ENCODE results near the gene TBC1D13. TPM values are rescaled to one million over a fixed set of nuclear protein-coding genes. Genes with fewer than 3 reads are reported as not detected.
"Not testable (repeated sequence)": the region's sequence is repeated elsewhere in the genome, so short reads cannot be mapped to it uniquely, and the experiment has no call there.

TBC1D13 gene
- total RNA-seq, 3 donors from 2014 or later = 23.7 to 26.9 (median 24.6) TPM

DNA sequence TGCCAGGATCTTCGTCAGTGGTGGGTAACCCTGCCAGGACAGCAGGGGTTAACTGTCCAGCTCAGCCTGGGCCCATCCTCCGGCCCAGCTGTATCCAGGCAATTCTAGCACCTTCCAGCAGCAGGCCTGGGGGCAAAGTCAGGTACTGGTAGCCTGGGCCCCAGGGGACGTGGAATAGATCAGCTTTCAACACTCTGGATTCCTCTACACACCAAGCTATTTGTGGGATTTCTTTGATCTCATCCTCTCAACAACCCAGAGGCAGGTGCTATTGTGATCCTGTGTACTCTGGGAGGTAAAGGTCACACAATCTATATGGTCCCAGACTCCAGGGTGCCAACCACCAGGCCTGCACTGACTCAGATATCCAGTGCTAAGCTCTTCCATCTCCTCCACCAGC, 51.3 kb downstream of the TBC1D13 start:
- no peaks in the 10 kb centered on the region for H3K9me3 Mint-ChIP-seq
- ATAC-seq = no peak
- H3K27me3 Mint-ChIP-seq (ENCODE audit: low read depth) = no peaks in the 10 kb centered on the region
- no peak for DNase-seq
- H3K36me3 Mint-ChIP-seq (ENCODE audit: insufficient read depth) = peaks cover 13% of the 10 kb centered on the region
- no peak overlapping the region for H3K4me3 Mint-ChIP-seq
- H3K4me1 Mint-ChIP-seq (ENCODE audit: low read depth) = no peaks in the 10 kb centered on the region

DNA sequence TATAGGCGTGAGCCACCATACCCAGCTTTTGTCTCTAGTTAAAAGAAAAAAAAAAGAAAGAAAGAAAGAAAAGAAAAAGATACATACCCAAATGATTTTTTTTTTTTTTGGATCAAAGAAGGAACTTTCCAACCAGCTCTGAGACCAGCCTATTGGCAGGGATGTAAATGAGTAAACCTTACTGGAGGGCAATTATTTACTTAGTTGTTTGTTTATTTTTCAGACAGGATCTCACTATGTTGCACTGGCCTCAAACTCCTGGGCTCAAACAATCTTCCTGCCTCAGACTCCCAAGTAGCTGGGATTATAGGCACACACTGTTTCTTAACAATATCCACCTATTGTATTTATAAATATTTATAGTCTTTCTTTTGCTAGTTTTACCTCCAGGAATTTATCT, 53.5 kb downstream of the TBC1D13 start:
- no peak for ATAC-seq
- Mint-ChIP-seq H3K4me1 (ENCODE audit: low read depth) (no peaks in the 10 kb centered on the region), H3K4me3 (no peak overlapping the region), H3K9me3 (no peaks in the 10 kb centered on the region), H3K36me3 (ENCODE audit: insufficient read depth) (peaks cover 11% of the 10 kb centered on the region), H3K27me3 (ENCODE audit: low read depth) (no peaks in the 10 kb centered on the region)
- no peak for DNase-seq

DNA sequence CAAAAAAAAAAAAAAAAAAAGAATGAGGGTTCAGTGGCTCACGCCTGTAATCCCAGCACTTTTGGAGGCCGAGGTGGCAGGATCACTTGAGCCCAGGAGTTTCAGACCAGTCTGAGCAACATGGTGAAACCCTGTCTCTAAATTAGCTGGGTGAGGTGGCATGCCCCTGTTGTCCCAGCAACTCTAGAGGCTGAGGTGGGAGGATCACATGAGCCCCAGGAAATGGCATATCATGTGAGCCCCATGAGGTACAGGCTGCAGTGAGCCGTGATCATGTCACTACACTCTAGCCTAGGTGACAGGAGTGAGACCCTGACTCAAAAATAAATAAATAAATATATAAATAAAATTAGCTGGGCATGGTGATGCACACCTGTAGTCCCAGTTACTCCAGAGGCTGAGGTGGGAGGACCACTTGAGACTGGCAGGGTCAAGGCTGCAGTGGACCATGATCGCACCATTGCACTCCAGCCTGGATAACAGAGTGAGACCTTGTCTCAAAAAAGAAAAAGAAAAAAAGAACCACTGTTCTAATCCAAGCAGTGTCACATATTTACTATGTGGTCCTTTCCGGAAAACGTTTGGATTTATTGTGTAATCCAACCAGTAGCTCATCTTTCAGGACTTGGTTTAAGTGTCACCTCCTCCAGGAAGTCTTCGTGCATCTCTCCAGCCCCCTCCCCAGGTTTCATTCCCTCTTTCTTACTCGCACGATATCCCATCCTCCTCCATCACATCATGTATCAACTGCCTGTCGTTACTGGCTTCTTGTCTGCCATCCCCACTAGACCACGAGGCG, 54.8 kb downstream of the TBC1D13 start:
- Mint-ChIP-seq H3K4me1 (ENCODE audit: low read depth) (no peaks in the 10 kb centered on the region), H3K9me3 (no peaks in the 10 kb centered on the region), H3K4me3 (no peak overlapping the region), H3K27me3 (ENCODE audit: low read depth) (no peaks in the 10 kb centered on the region), H3K36me3 (ENCODE audit: insufficient read depth) (peaks cover 9% of the 10 kb centered on the region)
- no peak for DNase-seq
- ATAC-seq = no peak

DNA sequence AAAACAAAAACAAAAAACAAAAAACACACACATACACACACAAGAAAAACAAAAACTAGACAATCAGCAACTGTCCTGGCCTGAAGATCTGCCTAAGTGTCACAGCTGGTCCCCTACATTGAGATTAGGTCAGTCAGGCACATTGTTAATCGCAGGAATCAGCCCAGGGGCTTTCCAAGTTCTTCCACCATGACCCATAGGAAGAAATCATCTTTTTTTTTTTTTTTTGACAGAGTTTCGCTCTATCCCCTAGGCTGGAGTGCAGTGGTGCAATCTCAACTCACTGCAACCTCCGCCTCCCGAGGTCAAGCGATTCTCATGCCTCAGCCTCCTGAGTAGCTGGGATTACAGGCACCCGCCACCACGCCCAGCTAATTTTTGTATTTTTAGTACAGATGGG, 56.1 kb downstream of the TBC1D13 start:
- not testable (repeated sequence) for H3K4me3 Mint-ChIP-seq; H3K9me3 Mint-ChIP-seq; H3K36me3 Mint-ChIP-seq (ENCODE audit: insufficient read depth); ATAC-seq; H3K4me1 Mint-ChIP-seq (ENCODE audit: low read depth); H3K27me3 Mint-ChIP-seq (ENCODE audit: low read depth); DNase-seq

DNA sequence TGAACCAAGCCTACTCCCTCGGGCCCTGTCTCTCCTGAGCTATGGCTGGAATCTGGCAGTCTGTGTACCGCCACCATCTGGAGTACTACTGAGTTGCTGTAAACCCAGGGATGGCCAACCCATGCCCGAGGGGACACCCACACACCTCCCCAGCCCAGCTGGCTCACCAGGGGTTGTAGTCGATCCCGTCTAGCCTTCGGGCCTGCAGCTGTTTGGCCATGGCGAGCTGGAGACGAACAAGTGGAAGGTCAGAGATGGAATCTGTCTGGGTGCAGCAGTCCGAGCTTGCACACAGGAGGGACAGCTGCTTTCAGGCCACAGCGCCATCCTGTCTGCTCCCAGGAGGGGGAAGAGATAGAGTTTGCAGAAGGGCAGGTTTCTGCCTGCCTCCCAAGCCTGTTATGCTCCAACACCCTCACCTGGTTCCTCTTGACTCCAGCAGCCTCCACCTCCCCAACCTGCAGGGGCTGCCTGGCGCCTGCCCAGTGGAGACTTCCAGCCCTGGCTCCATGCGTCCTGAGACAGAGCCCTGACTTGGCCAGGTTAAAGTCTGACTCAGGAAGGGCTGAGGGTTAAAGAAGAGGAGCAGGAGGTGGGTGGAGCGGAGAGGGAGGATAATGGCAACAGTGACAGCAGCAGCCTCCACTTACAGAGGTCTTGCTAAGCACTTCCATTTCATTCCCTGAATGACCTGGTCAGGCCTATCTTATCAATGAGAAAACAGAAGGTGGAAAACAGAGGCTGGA, 58.3 kb downstream of the TBC1D13 start:
- Mint-ChIP-seq H3K4me1 (ENCODE audit: low read depth) (no peaks in the 10 kb centered on the region), H3K36me3 (ENCODE audit: insufficient read depth) (peaks cover 8% of the 10 kb centered on the region), H3K9me3 (peaks cover under 1% of the 10 kb centered on the region), H3K27me3 (ENCODE audit: low read depth) (no peaks in the 10 kb centered on the region), H3K4me3 (no peak overlapping the region)
- DNase-seq (no peak), ATAC-seq (no peak)

DNA sequence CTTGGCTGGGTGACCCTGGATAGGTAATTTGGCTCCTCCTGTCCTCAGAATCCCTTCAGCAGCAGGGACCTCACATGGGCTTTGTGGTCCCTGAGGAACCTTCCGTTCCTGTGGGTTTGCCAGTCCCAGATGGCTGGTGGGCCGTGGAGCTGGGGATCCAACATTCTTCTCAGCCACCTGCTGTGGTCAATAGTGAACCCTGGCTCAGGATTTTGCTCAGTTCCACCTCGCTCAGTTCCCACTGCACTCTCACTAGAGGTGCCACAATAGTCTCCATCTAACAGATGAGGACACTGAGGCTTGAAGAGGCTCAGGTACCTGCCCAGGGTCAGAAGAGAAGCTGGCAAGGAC, 59.6 kb downstream of the TBC1D13 start:
- Mint-ChIP-seq H3K4me3 (no peak overlapping the region), H3K4me1 (ENCODE audit: low read depth) (no peaks in the 10 kb centered on the region), H3K36me3 (ENCODE audit: insufficient read depth) (peaks cover 20% of the 10 kb centered on the region), H3K27me3 (ENCODE audit: low read depth) (no peaks in the 10 kb centered on the region), H3K9me3 (peaks cover 13% of the 10 kb centered on the region)
- DNase-seq (no peak), ATAC-seq (no peak)

DNA sequence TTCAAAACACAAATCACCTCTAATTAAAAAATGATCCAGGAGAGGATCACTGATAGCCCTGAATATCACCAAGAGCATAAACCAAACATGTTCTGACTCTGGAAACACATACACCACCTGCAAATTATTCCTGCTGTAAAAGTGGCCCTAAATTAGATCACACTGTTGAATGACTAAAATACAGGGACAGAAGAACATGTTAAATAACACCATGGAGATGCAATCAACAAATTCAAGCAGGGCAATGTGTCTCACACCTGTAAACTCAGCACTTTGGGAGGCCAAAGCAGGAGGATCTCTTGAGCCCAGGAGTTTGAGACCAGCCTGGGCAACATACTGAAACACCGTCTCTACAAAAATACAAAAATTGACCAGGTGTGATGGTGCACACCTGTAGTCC, 60.8 kb downstream of the TBC1D13 start:
- Mint-ChIP-seq H3K4me3 (no peak overlapping the region), H3K36me3 (ENCODE audit: insufficient read depth) (peaks cover 16% of the 10 kb centered on the region), H3K27me3 (ENCODE audit: low read depth) (no peaks in the 10 kb centered on the region), H3K9me3 (peaks cover 13% of the 10 kb centered on the region), H3K4me1 (ENCODE audit: low read depth) (no peaks in the 10 kb centered on the region)
- DNase-seq = no peak
- no peak for ATAC-seq

DNA sequence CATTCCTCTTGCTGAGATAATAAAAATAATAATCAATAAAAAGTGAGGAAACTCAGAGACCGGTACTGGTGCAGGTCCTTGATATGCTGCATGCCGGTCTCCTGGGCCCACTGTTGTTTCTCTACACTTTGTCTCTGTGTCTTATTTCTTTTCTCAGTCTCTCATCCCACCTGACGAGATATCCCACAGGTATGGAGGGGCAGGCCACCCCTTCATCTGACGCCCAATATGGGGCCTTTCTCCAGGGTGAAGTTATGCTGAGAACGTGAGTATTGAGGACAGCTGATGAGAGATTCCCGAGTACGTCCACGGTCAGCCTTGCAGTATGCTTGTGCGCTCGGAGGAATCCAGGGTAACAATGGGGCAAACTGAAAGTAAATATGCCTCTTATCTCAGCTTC, 64.0 kb downstream of the TBC1D13 start:
- H3K36me3 Mint-ChIP-seq (ENCODE audit: insufficient read depth) = peaks cover 16% of the 10 kb centered on the region
- DNase-seq; ATAC-seq; H3K4me1 Mint-ChIP-seq (ENCODE audit: low read depth); H3K4me3 Mint-ChIP-seq; H3K27me3 Mint-ChIP-seq (ENCODE audit: low read depth): not testable (repeated sequence)
- H3K9me3 Mint-ChIP-seq = peaks cover 13% of the 10 kb centered on the region

DNA sequence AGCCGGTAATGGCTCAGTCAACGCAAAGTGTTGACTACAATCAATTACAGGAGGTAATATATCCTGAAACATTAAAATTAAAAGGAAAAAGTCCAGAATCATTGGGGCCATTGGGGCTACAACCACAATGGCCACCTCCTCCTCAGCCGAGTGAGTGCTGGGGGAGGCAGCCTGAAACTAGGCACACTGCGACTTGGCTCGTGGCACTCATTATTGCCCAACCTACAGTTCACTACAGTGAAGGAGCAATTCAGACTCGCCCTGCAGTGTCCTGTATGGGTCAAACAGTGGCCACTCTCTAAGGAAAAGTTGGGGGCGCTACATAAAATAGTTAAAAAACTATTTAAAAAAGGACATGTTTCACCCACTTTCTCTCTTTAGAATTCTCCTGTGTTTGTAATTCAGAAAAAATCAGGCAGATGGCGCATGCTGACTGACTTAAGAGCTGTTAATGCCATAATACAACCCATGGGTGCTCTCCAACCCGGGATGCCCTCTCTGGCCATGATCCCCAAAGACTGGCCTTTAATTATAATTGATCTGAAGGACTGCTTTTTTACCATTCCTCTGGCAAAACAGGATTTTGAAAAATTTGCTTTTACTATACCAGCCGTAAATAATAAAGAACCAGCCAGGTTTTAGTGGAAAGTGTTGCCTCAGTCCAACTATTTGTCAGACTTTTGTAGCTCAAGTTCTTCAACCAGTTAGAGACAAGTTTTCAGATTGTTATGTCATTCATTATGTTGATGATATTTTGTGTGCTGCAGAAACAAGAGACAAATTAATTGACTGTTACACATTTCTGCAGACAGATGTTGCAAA, 64.9 kb downstream of the TBC1D13 start:
- not testable (repeated sequence) for H3K4me1 Mint-ChIP-seq (ENCODE audit: low read depth); H3K27me3 Mint-ChIP-seq (ENCODE audit: low read depth); DNase-seq; ATAC-seq; H3K4me3 Mint-ChIP-seq
- H3K9me3 Mint-ChIP-seq = peaks cover 13% of the 10 kb centered on the region
- peaks cover 16% of the 10 kb centered on the region for H3K36me3 Mint-ChIP-seq (ENCODE audit: insufficient read depth)

DNA sequence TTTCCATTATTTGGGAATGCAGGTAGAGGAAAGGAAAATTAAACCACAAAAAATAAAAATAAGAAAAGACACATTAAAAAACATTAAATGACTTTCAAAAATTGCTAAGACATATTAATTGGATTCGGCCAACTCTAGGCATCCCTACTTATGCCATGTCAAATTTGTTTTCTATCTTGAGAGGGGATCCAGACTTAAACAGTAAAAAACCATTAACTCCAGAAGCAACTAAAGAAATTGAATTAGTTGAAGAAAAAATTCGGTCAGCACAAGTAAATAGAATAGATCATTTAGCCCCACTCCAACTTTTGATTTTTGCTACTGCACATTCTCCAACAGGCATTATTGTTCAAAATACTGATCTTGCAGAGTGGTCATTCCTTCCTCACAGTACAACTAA, 65.6 kb downstream of the TBC1D13 start:
- peaks cover 13% of the 10 kb centered on the region for H3K9me3 Mint-ChIP-seq
- not testable (repeated sequence) for H3K4me3 Mint-ChIP-seq; H3K4me1 Mint-ChIP-seq (ENCODE audit: low read depth); H3K27me3 Mint-ChIP-seq (ENCODE audit: low read depth); DNase-seq; ATAC-seq
- H3K36me3 Mint-ChIP-seq (ENCODE audit: insufficient read depth) = peaks cover 14% of the 10 kb centered on the region

DNA sequence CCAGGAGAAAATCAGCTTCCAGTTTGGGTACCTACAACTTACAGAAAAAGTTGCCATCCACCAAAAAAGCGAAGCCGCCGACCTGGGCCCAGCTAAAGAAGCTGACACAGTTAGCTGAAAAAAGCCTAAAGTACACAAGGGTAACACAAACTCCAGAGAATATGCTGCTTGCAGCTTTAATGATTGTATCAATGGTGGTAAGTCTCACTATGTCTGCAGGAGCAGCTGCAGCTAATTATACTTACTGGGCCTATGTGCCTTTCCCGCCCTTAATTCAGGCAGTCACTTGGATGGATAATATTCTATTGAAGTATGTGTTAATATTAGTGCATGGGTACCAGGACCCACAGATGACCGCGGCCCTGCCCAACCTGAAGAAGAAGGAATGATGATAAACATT, 67.4 kb downstream of the TBC1D13 start:
- ATAC-seq; DNase-seq; H3K4me1 Mint-ChIP-seq (ENCODE audit: low read depth); H3K4me3 Mint-ChIP-seq; H3K27me3 Mint-ChIP-seq (ENCODE audit: low read depth): not testable (repeated sequence)
- Mint-ChIP-seq H3K9me3 (peaks cover 13% of the 10 kb centered on the region), H3K36me3 (ENCODE audit: insufficient read depth) (peaks cover 12% of the 10 kb centered on the region)

DNA sequence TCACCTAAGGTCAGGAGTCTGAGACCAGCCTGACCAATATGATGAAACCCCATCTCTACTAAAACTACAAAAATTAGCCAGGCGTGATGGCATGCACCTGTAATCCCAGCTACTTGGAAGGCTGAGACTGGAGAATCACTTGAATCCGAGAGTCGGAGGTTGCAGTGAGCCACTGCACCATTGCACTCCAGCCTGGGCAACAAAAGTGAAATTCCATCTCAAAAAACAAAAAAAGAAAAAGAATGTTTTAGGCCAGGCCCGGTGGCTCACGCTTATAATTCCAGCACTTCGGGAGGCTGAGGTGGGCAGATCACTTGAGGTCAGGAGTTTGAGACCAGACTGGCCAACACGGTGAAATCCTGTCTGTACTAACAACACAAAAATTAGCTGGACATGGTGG, 71.4 kb downstream of the TBC1D13 start:
- H3K27me3 Mint-ChIP-seq (ENCODE audit: low read depth); H3K9me3 Mint-ChIP-seq; H3K36me3 Mint-ChIP-seq (ENCODE audit: insufficient read depth); H3K4me3 Mint-ChIP-seq; ATAC-seq; H3K4me1 Mint-ChIP-seq (ENCODE audit: low read depth); DNase-seq: not testable (repeated sequence)
